ENCODE data around the gene HFE. TPM values are rescaled to one million over a fixed set of nuclear protein-coding genes. Genes with fewer than 3 reads are reported as not detected.

HFE gene
- polyA plus RNA-seq, 4 donors, result 7.4 to 8.8 (median 8.2) TPM

DNA sequence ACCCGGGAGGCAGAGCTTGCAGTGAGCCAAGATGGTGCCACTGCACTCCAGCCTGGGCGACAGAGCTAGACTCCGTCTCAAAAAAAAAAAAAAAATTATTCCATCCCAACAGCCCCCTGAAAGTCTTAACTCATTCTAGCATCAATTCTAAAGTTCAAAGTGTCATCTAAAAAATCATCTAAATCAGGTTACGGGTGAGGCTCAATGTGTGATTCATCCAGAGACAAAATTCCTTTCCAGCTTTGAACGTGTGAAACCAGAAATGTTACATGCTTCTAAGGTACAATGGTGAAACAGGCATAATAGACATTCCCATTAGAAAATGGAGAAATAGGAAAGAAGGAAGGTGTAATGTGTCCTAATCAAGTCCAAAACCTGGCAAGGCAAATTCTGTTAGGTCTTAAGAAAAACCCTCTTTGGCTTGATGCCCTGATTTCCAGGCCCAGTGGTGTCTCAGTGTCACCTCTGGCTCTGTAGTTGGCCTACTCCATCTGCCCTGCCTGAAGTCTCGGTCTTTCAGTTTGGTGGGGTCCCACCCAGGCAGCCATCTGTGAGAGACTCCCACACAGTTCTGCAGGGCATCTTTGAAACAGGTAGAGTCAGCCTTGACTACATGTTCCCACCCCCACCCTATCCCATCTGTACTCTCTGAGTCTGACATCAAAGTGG is 43.5 kb downstream of the HFE start:
- no peak for DNase-seq (ENCODE audit: low read depth in 4 of 4, low spot score in 2 of 4)

DNA sequence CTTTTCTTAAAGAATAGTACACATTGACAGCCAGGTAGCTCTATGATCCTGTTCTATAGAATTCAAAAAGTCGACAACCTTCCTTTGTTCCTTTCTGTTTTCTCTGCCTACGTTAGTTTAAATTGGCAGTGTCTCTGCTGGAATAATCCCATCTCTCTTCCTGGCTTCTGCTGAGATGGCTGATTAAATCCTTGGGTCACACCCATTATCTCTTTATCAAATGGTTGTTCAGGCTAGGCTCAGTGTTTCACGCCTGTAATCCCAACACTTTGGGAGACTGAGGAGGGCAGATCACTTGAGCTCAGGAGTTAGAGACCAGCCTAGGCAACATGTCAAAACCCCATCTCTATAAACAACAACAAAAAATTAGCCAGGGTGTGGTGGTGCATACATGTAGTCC is 44.4 kb downstream of the HFE start:
- DNase-seq (ENCODE audit: low read depth in 4 of 4, low spot score in 2 of 4), result no peak

DNA sequence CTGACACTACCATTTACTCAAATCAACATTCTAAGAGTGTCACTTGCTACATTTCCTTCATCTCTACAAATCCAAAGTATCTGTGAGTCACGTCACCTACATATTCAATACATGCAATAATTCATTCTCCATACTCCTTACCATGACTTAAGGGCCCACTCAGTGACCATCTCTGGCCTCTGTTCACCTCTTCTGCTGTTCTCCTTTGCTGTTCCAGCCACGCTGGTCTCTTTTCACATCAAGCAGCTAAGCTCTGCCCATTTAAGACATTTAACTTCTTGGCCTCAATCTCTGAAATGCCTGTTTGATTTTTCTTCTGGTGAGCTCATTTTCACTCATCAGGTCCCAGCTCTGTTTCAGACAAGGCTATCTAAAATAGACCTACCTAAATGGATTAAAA is 46.5 kb downstream of the HFE start:
- DNase-seq (ENCODE audit: low read depth in 4 of 4, low spot score in 2 of 4), result no peak

DNA sequence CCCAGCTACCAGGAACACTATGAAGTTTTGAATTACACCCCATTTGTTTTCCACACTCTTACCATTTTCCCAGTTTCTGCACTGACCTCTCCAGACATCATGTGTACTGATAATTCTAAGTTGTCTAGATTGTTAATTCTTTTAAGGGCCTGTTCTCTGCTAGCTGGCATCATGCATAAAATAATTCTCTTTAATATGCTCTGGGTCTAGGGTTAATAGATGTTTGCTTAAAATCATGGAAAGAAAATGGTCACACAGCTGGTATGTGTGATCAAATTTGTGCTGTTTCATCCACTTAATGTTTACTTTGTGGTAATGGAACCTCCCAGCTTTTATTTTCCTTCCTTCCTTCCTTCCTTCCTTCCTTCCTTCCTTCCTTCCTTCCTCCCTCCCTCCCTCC is 49.1 kb downstream of the HFE start:
- DNase-seq (ENCODE audit: low read depth in 4 of 4, low spot score in 2 of 4), result no peak

DNA sequence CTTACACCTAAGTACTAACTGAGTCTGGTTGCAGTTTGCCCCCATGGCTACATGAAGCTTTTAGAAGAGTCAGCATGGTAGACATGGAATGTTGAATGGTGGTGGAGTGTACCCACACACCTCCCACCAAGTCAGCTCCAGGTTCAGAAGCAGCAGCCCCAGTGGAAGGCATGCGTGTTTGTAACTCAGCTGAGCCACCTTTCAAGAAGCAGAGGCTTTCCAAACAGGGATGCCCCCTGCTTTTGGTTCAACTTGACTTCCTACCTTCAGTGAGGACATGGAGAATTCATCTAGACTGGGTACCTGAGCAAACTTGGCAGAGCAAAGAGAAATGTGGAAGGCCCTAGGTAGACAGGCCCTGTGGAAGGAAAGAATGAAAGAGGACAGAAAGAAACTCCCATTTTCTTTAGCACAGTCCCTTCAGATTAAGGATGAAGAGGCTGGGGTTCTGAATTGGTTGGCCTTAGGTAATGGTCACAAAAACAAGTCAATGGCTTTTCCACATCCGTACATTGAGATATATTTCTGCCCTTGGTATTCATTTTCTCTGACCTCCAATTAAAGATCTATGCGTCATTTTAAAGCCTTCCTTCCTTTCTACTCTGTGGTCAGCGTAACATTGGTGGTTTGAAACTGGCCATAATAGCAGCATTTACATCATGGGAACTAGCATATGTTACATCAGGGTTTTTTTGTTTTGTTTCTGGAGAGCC is 53.2 kb downstream of the HFE start:
- no peak for DNase-seq (ENCODE audit: low read depth in 4 of 4, low spot score in 2 of 4)

DNA sequence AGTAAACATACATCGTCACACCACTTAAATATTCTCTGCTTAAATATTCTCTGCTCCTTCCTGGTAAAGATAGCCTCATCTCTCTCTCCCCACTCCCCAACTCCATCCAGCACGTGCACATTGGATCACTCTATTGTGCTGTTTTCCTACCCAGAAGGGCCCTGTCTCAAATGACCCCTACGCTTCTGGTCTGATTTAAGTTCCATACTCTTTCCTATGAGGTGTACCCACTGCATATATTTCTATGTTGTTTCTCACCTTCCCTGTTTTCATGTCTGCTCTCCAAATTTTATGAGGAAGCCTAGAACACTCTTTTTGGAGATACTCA is 53.7 kb downstream of the HFE start:
- no peak for DNase-seq (ENCODE audit: low read depth in 4 of 4, low spot score in 2 of 4)

DNA sequence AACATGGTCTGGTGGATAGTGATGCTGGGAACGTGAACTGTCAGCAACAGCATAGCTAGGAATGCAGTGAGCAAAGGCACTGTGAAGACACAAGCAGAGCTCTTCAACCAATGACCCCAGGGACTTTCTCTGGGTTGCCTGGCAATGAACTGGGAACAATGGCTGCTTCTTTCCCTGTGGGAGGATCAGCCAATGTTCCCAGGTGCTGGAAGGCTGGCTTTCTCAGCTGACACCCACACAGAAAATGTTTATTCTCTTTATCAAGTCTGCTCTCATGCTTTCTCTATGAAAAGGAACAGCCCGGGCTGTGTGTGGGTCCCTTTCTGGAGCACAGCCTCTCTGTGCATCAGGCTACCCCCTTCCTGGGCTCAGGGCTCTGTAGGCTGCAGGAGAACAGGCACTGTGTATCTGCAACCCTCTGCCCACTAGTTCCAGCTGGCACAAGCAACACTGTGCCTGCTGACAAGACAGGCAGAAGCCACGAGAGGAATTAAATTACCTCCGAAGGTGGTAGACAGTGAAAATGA is 54.2 kb downstream of the HFE start:
- no peak for DNase-seq (ENCODE audit: low read depth in 4 of 4, low spot score in 2 of 4)

DNA sequence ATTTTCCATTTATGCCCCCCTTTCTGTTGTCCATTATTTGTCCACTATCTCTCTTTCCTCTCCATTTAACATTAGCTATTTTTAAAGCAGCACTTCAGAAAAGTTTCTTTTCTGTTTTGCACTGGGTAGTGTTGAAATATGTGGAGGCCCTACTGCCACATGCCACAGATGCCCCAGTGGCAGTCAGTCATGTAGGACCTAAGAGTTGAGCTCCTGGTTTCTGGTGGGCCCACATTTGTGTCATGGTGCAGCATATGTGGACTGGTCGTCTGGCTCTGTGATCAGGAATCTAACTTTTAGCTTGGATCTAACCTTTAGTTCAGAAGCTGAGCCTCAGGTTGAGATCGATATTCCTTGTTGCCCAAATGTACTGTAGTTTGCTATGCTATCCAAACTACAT is 54.8 kb downstream of the HFE start:
- no peak for DNase-seq (ENCODE audit: low read depth in 4 of 4, low spot score in 2 of 4)

Other genes with a start within 250 kb of the HFE start
- gene SLC17A3, start 213.2 kb upstream of the HFE start, polyA plus RNA-seq (ENCODE audit: insufficient read length in 4 of 4), result 1 to 10 TPM in 2 of 4 donors, under 1 TPM in 2; 0.29 to 1.2 (median 1.00) TPM
- gene SLC17A2, start 156.7 kb upstream of the HFE start, polyA plus RNA-seq (ENCODE audit: insufficient read length in 4 of 4), result 1 to 10 TPM in 1 of 4 donors, under 1 TPM in 3; 0.38 to 1.2 (median 0.64) TPM
- 10 to 100 TPM in 1 of 4 donors, 1 to 10 TPM in 3; 8.9 to 14.0 (median 9.5) TPM for gene TRIM38, start 124.6 kb upstream of the HFE start, polyA plus RNA-seq (ENCODE audit: insufficient read length in 4 of 4)